A673 (cell line): ENCODE results near the gene BCAN.

Source experiments
- CTCF ChIP-seq: fragments of 300-800, 200-600 bp; sonication (generic); conservative IDR thresholded peaks from 2 replicates; pipeline ENCODE4 v1.5.1; 2017; ENCODE audit warnings: low read depth, mild to moderate bottlenecking, antibody characterized with exemption, low read length, moderate library complexity, mixed read lengths
- EZH2 ChIP-seq: fragments of 200-600 bp; sonication (generic); IDR thresholded peaks from 2 replicates; pipeline ENCODE4 v1.6.1; 2017; ENCODE audit warnings: borderline replicate concordance, low read depth, mild to moderate bottlenecking, mixed read lengths, antibody characterized with exemption, low read length; ENCODE audit not compliant: poor library complexity, severe bottlenecking

GRCh38 chr1:156601122-156601830, 40.6 kb upstream of the BCAN start, which contains the start of gene GPATCH4:
- TF ChIP-seq CTCF (no peak), EZH2 (no peak)
